Measurements from ENCODE around the gene CPXM1.

The CPXM1 gene

GRCh38 chr20:2751347-2751877 is 49.0 kb downstream of the CPXM1 start:
- TF ChIP-seq CTCF (IDR thresholded peaks at IDR 0.05; ENCODE audit: control extremely low read depth, extremely low read depth, low read depth, missing control alignments), result no peak
- no peak for DNase-seq (ENCODE audit: extremely low spot score)
- ChIA-PET CTCF (interaction anchor here (1.0 to 3.0 kb wide), 3 partner anchors 8 to 10 kb away, joined by 3 to 14 read pairs (median 3); no protein-coding TSS in a partner anchor), POLR2A (no interaction called here)

GRCh38 chr20:2750491-2751251 is 49.8 kb downstream of the CPXM1 start:
- CTCF ChIA-PET, result interaction anchor here (1.4 kb wide), 1 partner anchor 9 kb away, joined by 3 read pairs; no protein-coding TSS in a partner anchor
- no peak for TF ChIP-seq CTCF (IDR thresholded peaks at IDR 0.05; ENCODE audit: control extremely low read depth, extremely low read depth, low read depth, missing control alignments)
- DNase-seq (ENCODE audit: extremely low spot score), result no peak
- POLR2A ChIA-PET, result interaction anchor here (0.5 kb wide), 1 partner anchor 625 kb away, joined by 4 read pairs; no protein-coding TSS in a partner anchor

- DNase-seq (ENCODE audit: extremely low spot score), result no peak
- CTCF ChIA-PET, result interaction anchor here (1.4 kb wide), 1 partner anchor 8 kb away, joined by 3 read pairs; no protein-coding TSS in a partner anchor
- TF ChIP-seq CTCF (IDR thresholded peaks at IDR 0.05; ENCODE audit: control extremely low read depth, extremely low read depth, low read depth, missing control alignments), result no peak
- POLR2A ChIA-PET, result interaction anchor here (0.5 kb wide), 1 partner anchor 625 kb away, joined by 4 read pairs; no protein-coding TSS in a partner anchor
Measured at GRCh38 chr20:2749951-2750490, 50.4 kb downstream of the CPXM1 start.

- TF ChIP-seq CTCF (IDR thresholded peaks at IDR 0.05; ENCODE audit: control extremely low read depth, extremely low read depth, low read depth, missing control alignments), result no peak
- POLR2A ChIA-PET, result no interaction called here
- CTCF ChIA-PET, result no interaction called here
Measured at GRCh38 chr20:2749343-2749950, 51.0 kb downstream of the CPXM1 start.

GRCh38 chr20:2748551-2749342 is 51.7 kb downstream of the CPXM1 start:
- TF ChIP-seq CTCF (IDR thresholded peaks at IDR 0.05; ENCODE audit: control extremely low read depth, extremely low read depth, low read depth, missing control alignments), result no peak
- DNase-seq (ENCODE audit: extremely low spot score), result no peak
- CTCF ChIA-PET, result no interaction called here
- POLR2A ChIA-PET, result no interaction called here

More at GRCh38 chr20:2749343-2749950, 51.0 kb downstream of the CPXM1 start:
- no peak for DNase-seq (ENCODE audit: extremely low spot score)
